ENCODE results near the gene FAM187B.

Gene FAM187B

GRCh38 chr19:35228177-35228930, at the start of gene FAM187B:
FAM187B (minus strand) TSS chr19:35228739; CDS start chr19:35228680, 59 bp downstream.
- no peak within 1 kb of the TSS for H3K4me3 ChIP-seq (replicated peaks in 1 of 2; ENCODE audit: low read depth in 2 of 2, low read length in 2 of 2)
- TF ChIP-seq CTCF (IDR thresholded peaks at IDR 0.05; ENCODE audit: low read depth, low read length): no peak
- DNase-seq (ENCODE audit: low read depth in 2 of 2): no peak

- H3K4me3 ChIP-seq (replicated peaks in 1 of 2; ENCODE audit: low read depth in 2 of 2, low read length in 2 of 2): no peak overlapping the region
- no peak for DNase-seq (ENCODE audit: low read depth in 2 of 2)
- no peak for TF ChIP-seq CTCF (IDR thresholded peaks at IDR 0.05; ENCODE audit: low read depth, low read length)
Measured at GRCh38 chr19:35276706-35277281, 48.3 kb upstream of the FAM187B start.

GRCh38 chr19:35274323-35274722, 45.8 kb upstream of the FAM187B start:
- H3K4me3 ChIP-seq (replicated peaks in 1 of 2; ENCODE audit: low read depth in 2 of 2, low read length in 2 of 2): no peak overlapping the region
- TF ChIP-seq CTCF (IDR thresholded peaks at IDR 0.05; ENCODE audit: low read depth, low read length): no peak
- no peak for DNase-seq (ENCODE audit: low read depth in 2 of 2)

DNA sequence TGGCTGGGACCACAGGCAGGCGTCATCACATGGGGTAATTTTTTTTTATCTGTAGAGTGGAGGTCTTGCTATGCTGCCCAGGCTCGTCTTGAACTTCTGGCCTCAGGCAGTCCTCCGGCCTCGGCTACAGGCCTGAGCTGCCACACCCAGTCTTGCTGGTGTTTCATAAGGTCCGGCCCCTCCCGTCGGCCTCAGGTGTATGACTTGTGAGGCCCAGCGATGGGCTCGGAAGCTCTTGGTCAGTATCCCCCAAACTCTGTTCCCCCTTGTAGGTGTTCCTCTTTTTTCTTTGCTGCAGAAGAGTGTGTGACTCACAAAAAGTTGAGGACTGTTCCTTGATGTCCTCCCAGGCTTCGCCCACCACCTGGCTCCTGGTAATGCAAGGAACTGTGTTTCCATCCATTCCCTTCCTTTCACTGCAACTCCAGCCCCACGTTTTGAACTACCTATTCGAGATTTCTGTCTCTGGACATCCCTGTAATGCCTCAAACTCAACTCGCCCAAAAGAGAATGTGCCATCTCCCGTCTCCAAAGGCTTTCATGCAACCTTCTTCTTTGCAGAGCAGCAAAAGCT, 45.2 kb upstream of the FAM187B start:
- DNase-seq (ENCODE audit: low read depth in 2 of 2): no peak
- no peak for TF ChIP-seq CTCF (IDR thresholded peaks at IDR 0.05; ENCODE audit: low read depth, low read length)
- H3K4me3 ChIP-seq (replicated peaks in 1 of 2; ENCODE audit: low read depth in 2 of 2, low read length in 2 of 2): no peak overlapping the region

GRCh38 chr19:35272954-35273649, 44.6 kb upstream of the FAM187B start:
- no peak for DNase-seq (ENCODE audit: low read depth in 2 of 2)
- no peak overlapping the region for H3K4me3 ChIP-seq (replicated peaks in 1 of 2; ENCODE audit: low read depth in 2 of 2, low read length in 2 of 2)
- no peak for TF ChIP-seq CTCF (IDR thresholded peaks at IDR 0.05; ENCODE audit: low read depth, low read length)

GRCh38 chr19:35272122-35272719, 43.7 kb upstream of the FAM187B start:
- DNase-seq (ENCODE audit: low read depth in 2 of 2): no peak
- no peak overlapping the region for H3K4me3 ChIP-seq (replicated peaks in 1 of 2; ENCODE audit: low read depth in 2 of 2, low read length in 2 of 2)
- no peak for TF ChIP-seq CTCF (IDR thresholded peaks at IDR 0.05; ENCODE audit: low read depth, low read length)

All from cardiac fibroblast (primary cell).